ENCODE data around the gene NPAS2. TPM values are rescaled to one million over a fixed set of nuclear protein-coding genes. Genes with fewer than 3 reads are reported as not detected.

Gene NPAS2
- total RNA-seq, 1 donor, result 8.7 TPM

GRCh38 chr2:100880036-100880435 lies 60.1 kb downstream of the NPAS2 start:
- H3K36me3 ChIP-seq (ENCODE audit: insufficient read depth, low read length), result no peaks in the 10 kb centered on the region
- H3K9me3 ChIP-seq (ENCODE audit: low read depth, low read length), result no peaks in the 10 kb centered on the region
- peaks cover 5% of the 10 kb centered on the region for H3K27me3 ChIP-seq (ENCODE audit: insufficient read depth, low read length)
- no peaks in the 10 kb centered on the region for H4K20me1 ChIP-seq (ENCODE audit: insufficient read depth, low read length)
- peaks cover 2% of the 10 kb centered on the region for H3K79me2 ChIP-seq (ENCODE audit: insufficient read depth, low read length)
- no peak for DNase-seq (ENCODE audit: insufficient read length, low spot score, missing footprints)
- H2AFZ ChIP-seq (ENCODE audit: low read length), result no peak overlapping the region
- no peak overlapping the region for H3K4me2 ChIP-seq (ENCODE audit: insufficient read depth, low read length)
- TF ChIP-seq CTCF (IDR thresholded peaks at IDR 0.05; ENCODE audit: extremely low read depth, low read depth, low read length), result no peak
- H3K27ac ChIP-seq (ENCODE audit: low read depth, low read length), result no peak overlapping the region
- H3K4me3 ChIP-seq (ENCODE audit: insufficient read depth, low read length), result no peak overlapping the region
- peaks cover 19% of the 10 kb centered on the region for H3K4me1 ChIP-seq (ENCODE audit: insufficient read depth, low read length)

GRCh38 chr2:100880730-100881129 lies 60.8 kb downstream of the NPAS2 start:
- Histone ChIP-seq H3K79me2 (ENCODE audit: insufficient read depth, low read length) (peaks cover 2% of the 10 kb centered on the region), H3K27me3 (ENCODE audit: insufficient read depth, low read length) (peaks cover 5% of the 10 kb centered on the region), H2AFZ (ENCODE audit: low read length) (no peak overlapping the region), H3K4me3 (ENCODE audit: insufficient read depth, low read length) (no peak overlapping the region), H3K9me3 (ENCODE audit: low read depth, low read length) (no peaks in the 10 kb centered on the region), H3K4me2 (ENCODE audit: insufficient read depth, low read length) (no peak overlapping the region), H3K36me3 (ENCODE audit: insufficient read depth, low read length) (no peaks in the 10 kb centered on the region), H3K27ac (ENCODE audit: low read depth, low read length) (no peak overlapping the region), H3K4me1 (ENCODE audit: insufficient read depth, low read length) (peaks cover 16% of the 10 kb centered on the region), H4K20me1 (ENCODE audit: insufficient read depth, low read length) (no peaks in the 10 kb centered on the region)
- DNase-seq (ENCODE audit: insufficient read length, low spot score, missing footprints), result no peak
- TF ChIP-seq CTCF (IDR thresholded peaks at IDR 0.05; ENCODE audit: extremely low read depth, low read depth, low read length), result no peak

GRCh38 chr2:100882645-100883613 lies 63.0 kb downstream of the NPAS2 start:
- H3K4me1 ChIP-seq (ENCODE audit: insufficient read depth, low read length), result no peaks in the 10 kb centered on the region
- no peak overlapping the region for H3K4me3 ChIP-seq (ENCODE audit: insufficient read depth, low read length)
- no peak for DNase-seq (ENCODE audit: insufficient read length, low spot score, missing footprints)
- no peaks in the 10 kb centered on the region for H4K20me1 ChIP-seq (ENCODE audit: insufficient read depth, low read length)
- no peak overlapping the region for H3K27ac ChIP-seq (ENCODE audit: low read depth, low read length)
- H3K27me3 ChIP-seq (ENCODE audit: insufficient read depth, low read length), result peaks cover 5% of the 10 kb centered on the region
- no peaks in the 10 kb centered on the region for H3K36me3 ChIP-seq (ENCODE audit: insufficient read depth, low read length)
- no peak overlapping the region for H3K4me2 ChIP-seq (ENCODE audit: insufficient read depth, low read length)
- no peaks in the 10 kb centered on the region for H3K79me2 ChIP-seq (ENCODE audit: insufficient read depth, low read length)
- H3K9me3 ChIP-seq (ENCODE audit: low read depth, low read length), result no peaks in the 10 kb centered on the region
- H2AFZ ChIP-seq (ENCODE audit: low read length), result no peak overlapping the region
- no peak for TF ChIP-seq CTCF (IDR thresholded peaks at IDR 0.05; ENCODE audit: extremely low read depth, low read depth, low read length)

GRCh38 chr2:100884145-100884621 lies 64.2 kb downstream of the NPAS2 start:
- DNase-seq (ENCODE audit: insufficient read length, low spot score, missing footprints), result no peak
- Histone ChIP-seq H3K9me3 (ENCODE audit: low read depth, low read length) (no peaks in the 10 kb centered on the region), H3K79me2 (ENCODE audit: insufficient read depth, low read length) (no peaks in the 10 kb centered on the region), H3K27me3 (ENCODE audit: insufficient read depth, low read length) (peaks cover 5% of the 10 kb centered on the region), H3K4me3 (ENCODE audit: insufficient read depth, low read length) (no peak overlapping the region), H3K36me3 (ENCODE audit: insufficient read depth, low read length) (no peaks in the 10 kb centered on the region), H3K4me1 (ENCODE audit: insufficient read depth, low read length) (no peaks in the 10 kb centered on the region), H3K27ac (ENCODE audit: low read depth, low read length) (no peak overlapping the region), H2AFZ (ENCODE audit: low read length) (no peak overlapping the region), H4K20me1 (ENCODE audit: insufficient read depth, low read length) (no peaks in the 10 kb centered on the region), H3K4me2 (ENCODE audit: insufficient read depth, low read length) (no peak overlapping the region)
- TF ChIP-seq CTCF (IDR thresholded peaks at IDR 0.05; ENCODE audit: extremely low read depth, low read depth, low read length), result no peak

All from osteoblast (primary cell).